Activated T-helper 1 cell treated with anti-CD3 and anti-CD28 coated beads, Interleukin-2, amount 50 U/mL, for 16 hours (primary cell): ENCODE results near the gene PREX1.
"Not testable (repeated sequence)": the region's sequence is repeated elsewhere in the genome, so short reads cannot be mapped to it uniquely, and the experiment has no call there.

Experiments used
- DNase-seq, 2 donors: peaks; one replicate each; pipeline ENCODE4 v3.0.0-alpha.2; 2020; ENCODE audit warnings: low read depth in 1 of 2, low spot score in 1 of 2

Gene PREX1

DNA sequence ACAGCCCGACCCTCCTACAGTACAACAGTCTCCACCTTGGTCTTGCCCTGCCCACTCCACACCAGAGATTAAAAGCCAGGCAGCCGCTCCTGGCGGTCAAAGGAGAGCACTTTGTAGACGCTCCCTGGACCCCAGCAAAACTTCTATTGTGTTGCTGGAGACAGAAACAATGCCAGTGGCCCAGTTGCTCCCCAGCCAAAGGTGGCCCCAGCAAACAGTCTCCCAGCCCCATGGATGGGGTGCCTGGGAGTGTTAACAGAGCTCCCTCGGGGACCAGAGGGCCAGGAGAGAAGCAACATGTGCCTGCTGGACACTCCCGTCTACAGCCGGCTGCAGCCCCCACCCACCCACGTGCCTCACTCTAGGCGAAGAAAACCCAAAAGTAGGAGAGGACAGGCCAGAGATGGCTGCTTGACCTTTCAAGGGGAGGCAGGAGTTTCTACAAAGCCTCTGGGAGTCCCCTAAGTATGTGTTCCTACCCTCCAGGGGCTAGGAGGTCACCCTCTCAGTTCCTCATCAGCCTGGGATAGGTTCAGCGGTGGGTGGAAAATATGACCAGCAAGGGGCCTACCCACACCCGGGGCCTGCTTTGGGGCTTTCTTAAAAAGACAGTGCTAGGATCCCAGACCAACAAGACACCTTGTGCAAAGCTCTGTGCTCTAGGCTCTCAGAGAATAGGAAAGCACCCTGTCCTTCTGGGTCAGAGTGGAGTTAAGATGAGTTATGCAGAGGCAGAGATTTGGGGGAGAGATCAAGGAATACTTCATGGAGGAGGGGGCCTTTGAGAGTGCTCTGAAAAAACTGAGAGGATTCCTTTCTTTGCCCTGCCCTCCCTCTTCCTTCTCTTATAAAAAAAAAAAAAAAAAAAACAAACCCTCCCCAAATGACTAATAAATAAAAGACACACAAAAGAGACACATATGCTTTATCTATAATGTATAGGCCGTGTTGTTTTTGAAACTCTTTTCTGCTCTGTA, 19.0 kb upstream of the PREX1 start:
- DNase-seq = no peak

DNA sequence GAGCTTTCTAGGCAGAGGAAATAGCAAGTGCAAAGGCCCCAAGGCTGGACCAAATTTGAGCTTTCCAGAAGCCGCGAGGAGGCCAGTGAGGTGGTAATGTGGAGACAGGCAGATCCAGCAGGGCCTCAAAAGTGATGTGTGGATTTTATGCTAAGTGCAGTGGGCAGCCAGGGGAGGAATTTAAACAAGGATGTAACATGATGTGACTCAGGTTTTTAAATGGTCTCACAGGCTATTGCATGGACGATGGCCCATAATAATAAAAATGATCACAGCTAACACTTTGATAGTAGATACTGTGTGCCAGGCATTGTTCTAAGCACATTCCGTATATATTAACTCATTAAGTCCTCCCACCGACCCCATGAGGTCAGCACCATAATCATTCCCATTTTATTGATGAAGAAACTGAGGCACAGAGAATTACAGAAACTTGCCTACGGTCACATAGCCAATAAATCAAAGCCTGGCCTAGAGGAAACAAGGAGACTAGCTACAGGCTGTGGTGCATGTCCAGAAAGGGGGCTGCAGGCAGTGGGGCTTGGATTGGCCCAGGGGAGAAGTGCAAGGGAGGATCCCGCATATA, 18.0 kb upstream of the PREX1 start:
- DNase-seq = no peak

DNA sequence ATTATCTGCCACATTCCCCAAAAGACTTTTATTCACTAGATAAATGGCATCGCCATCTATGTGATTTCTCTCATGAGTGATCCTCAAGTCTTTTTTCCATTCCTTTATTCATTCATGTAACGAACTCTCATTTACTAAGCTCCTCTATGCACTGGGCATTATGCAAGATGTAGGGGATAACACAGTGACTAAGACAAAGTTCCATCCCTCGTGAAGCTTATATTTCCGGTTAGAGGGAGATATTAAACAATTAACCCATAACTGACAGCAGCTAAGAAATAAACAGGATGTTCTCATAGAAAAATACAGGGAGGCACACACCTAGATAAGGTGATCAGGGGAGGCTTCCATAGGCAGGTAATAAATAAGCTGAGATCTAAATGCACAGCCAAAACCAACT, 17.2 kb upstream of the PREX1 start:
- no peak for DNase-seq

DNA sequence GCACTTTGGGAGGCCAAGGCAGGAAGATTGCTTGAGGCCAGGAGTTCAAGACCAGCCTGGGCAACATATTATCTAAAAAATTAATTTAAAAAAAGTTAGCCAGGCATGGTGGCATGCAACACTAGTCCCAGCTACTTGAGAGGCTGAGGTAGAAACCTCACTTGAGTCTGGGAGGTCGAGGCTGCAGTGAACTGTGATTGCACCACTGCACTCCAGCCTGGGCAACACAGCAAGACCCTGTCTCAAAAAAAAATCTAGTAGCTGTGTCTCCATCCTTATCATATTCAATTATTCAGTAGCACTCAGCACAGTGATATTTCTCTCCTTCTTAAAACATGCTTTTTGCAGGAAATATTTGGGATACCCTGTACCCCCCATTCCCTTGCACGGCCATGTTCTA, 16.1 kb upstream of the PREX1 start:
- DNase-seq = not testable (repeated sequence)

DNA sequence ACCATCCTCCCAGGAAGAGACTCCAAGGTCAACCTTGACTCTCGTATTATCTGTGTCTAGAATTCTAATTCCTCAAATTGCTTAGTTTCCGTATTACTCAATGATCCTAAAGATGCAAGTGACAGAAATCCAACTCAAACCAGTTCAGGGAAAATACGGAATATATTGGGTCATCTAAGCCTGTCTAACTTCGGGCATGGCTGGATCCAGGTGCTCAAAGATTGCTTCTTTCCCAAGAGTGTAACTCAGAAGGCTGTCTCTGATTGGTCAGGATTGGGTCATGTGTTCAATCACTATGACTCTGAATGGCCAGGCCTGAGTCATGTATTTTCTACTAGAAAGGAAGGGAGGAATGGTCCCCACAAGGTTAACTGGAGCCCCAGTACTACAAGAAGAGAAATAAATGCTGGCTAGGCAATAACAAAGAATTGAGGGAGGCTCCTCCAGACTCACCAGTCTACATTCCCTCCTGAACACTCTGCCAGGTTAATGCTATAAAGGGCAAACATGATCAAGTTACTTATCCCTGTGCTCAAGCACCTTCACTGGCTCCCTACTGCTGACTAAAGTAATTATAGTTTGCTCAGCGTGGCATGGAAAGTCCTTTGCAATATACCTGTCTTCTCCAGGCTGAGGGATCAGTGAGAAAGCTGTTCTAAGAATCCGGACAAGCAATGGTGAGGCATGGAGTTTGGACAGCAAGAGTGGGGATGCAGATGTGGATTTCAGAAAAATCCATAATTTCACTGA, 15.4 kb upstream of the PREX1 start:
- DNase-seq = no peak

DNA sequence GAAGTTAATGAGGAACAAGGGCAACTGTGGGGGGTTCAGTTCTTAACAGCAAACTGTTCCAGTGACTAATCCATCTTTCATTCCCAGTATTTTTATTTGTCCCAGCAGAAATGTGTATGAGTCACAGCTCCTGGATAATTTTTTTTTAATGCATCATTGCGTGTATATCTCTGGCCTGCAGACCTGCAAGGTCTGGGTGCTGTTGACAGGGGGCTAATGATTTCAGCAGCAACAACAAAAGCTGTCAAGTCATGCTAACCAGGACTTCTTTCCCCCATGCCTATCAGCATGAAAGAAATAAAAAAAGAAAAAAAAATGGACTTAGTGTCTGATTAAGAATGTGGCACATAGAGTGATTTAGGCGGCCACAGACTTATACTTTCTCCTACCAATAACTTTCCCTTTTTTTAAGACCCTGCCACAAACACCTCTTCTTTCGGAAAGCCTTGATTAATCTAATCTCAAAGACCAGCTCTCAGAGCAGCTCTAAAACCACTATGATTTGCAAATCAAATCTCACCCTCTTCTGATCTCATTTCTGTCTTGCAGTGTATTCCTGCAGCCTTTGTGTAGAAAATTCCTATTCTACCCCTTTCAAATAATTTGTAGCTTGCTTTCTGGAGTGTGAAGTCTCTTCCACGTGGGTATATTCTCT, 14.2 kb upstream of the PREX1 start:
- no peak for DNase-seq

DNA sequence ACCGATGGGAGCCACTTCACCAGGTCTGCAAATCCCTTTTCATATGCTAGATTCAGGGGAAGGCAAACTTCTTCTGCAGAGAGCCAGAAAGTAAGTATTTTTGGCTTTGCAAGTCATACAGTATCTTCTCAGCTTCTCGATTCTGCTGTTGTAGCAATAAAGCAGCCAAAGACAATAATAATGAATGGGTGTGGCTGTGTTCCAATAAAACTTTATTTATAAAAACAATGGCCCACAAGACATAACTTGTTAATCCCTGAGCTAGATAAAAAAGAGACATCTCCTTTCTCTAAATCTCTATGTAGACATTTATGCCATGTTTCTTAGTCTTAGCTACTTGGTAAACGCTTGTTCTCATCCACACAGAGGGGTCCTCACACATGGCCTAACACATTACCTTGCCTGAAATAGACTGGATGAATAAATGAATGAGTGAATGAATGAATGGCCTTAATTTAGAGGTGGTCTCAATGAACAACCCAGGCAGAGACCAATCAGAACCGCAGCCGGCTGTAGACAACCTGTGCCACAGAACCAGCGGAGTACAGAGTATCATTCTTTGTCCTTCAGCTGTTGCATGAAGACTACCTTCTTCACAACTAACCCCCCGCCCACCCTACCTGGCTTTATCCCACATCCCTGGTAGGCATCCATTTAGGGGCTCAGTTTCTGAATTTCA, 13.5 kb upstream of the PREX1 start:
- no peak for DNase-seq

DNA sequence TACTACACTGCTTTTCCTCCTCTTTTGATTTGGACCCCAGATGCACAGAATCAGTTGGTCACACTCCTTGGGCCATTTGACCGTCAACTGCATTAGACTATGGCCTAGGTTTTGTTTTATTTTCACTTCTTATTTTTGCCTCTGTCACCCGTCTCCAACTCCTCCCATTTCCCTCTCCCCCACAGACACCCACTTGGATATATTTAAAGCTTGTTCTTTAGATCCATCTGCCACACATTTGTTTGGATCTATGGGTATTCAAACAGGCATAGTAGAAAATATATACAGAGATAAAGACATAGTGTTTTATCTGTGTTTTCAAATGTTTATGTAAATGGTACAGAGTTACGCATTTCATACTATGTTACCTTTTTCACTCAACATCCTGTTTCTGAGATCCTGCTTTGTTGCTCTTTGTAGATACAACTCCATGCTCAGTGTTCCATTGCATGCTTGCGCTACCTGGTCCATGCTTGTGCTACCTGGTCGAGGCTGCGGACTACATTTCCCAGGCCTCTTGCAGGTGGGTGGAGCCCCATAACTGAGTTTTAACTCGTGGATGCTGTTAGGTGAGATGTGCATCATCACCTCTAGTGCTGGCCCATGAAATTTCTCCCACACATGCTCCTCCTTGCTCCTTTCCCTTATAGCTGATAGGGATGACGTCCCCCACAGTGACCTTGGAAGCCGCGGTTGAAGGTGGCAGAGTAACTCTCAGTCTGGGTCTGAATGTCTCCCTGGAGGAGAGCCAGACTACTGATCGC, 11.5 kb upstream of the PREX1 start:
- no peak for DNase-seq

DNA sequence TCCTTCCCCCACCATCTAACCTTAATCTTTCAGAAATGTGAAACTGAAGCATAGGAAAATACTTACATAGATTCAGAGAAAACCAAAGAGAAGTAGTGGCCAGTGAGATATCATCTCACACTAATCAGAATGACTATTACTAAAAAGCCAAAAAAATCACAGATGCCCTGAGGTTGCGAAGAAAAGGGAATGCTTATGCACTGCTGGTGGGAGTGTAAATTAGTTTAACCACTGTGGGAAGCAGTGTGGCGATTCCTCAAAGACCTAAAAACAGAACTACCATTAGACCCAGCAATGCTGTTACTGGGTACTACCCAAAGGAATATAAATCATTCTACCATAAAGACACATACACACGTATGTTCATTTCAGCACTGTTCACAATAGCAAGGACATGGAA, 9.2 kb upstream of the PREX1 start:
- DNase-seq = no peak

DNA sequence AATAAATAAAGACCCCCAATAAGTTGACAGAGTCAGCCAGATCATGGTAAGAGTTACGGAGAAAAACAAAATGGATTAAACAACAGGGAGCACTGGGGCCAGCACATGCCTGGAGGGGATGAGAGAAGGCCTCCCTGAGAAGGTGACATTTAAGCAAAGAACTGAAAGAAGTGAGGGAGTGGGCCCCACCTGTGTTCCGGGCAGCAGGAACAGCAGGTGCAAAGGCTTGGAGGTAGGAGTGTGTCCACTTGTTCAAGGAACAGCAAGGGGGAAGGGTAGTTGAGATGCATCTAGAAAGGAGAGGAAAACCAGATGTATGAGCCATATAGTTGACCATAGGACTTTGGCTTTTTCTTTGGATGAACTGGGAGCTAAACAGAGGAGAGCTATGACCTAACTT, 7.6 kb upstream of the PREX1 start:
- no peak for DNase-seq

DNA sequence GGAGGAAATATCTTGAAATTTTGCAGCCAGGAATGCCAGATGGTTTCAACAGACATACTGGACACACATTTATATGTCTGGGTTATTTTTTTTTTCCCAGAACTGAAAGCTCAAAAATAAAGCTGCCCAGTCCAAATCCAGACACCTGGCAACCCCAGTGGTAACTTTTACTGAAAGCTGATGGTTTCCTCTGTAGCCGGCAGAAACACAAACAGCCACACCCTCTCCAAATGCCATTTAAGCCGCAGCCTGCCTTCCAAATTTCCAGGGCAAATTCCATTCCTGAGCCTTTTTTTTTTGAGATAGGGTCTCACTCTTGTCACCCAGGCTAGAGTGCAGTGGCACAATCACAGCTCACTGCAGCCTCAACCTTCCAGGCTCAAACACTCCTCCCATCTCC, 6.5 kb upstream of the PREX1 start:
- DNase-seq = no peak

DNA sequence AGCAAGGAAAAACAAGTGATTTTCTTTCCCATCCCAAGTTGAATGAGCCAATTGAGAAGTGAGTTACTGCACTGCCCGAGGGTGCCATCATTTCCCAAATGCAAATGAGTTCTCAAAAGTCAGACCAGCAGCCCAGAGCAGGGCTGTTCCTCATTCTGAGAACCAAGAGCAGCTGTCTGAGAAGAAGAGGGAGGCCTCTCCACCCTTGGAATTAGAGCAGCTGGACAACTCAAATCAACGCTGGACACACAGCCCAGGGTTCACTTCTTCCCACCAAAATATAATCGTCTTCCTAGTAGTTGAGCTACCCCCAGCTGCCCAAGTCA, 4.6 kb upstream of the PREX1 start:
- DNase-seq = no peak

DNA sequence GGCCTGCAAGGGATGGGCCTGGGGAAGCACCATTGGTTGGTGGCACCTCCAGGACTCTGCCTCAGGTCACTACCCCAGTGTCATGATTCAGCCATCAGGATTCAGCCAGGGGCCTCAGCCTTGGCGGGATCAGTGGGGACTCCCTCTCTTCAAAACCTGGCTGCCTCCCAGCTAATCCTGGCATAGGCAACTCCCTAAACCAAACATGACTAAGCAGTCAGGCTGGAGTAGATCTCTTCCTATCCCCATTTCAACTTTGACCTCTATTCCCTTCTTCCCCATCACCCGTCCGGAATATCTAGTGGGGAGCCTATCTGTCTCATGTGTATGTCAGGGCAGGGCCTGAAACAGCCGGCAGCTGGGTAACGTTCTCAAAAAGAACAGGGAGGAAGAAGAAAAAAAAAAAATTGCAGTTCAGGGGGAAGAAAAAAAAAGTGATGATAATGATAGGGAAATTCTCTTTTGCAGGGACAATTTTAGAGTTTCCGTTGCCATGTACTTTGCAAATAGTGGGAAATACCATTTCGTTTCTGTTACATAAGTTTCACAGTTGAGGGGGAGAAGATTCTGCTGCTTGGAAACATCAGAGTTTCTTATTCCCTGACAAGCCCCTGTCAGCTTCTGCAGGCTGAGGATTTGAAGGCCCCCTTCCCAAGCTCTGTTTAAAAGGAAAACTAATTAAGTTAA, 4.1 kb upstream of the PREX1 start:
- DNase-seq = no peak

DNA sequence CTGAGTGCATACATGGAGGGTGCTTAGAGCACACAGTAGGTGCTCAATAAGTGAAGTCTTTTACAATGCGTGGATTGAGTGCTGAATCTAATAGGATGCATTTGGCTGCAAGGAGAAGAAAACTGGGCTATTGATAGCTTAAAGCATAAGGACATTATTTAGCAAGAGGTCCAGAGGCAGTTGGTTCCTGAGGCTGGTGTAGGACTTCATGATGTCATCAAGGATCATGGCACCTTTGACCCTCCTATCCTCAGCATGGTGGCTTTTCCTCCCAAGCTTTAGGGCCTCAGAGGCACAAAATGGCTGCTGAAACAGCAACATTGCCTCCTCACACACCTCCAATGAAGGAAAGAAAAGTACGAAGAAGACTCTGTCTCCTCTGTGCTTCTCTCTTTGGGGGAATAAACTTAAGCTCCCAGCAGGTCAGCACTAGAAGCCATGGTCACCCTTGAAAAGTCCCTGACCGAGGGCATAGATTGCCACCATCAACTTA, 3.1 kb upstream of the PREX1 start:
- no peak for DNase-seq

DNA sequence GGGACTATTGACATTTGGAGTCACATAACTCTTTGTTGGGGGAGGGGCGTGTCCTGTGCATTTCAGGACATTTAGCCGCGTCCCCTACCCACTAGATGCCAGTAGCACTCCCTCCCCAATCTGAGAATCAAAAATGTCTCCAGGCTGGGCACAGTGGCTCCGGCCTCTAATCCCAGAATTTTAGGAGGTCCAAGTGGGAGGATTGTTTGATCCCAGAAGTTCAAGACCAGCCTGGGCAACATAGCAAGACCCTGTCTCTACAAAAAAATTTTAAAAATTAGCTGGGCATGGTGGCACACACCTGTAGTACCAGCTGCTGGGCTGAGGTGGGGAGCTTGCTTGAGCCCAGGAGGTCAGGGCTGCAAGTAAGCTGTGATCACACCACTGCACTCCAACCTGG, 2.1 kb upstream of the PREX1 start:
- DNase-seq = no peak

DNA sequence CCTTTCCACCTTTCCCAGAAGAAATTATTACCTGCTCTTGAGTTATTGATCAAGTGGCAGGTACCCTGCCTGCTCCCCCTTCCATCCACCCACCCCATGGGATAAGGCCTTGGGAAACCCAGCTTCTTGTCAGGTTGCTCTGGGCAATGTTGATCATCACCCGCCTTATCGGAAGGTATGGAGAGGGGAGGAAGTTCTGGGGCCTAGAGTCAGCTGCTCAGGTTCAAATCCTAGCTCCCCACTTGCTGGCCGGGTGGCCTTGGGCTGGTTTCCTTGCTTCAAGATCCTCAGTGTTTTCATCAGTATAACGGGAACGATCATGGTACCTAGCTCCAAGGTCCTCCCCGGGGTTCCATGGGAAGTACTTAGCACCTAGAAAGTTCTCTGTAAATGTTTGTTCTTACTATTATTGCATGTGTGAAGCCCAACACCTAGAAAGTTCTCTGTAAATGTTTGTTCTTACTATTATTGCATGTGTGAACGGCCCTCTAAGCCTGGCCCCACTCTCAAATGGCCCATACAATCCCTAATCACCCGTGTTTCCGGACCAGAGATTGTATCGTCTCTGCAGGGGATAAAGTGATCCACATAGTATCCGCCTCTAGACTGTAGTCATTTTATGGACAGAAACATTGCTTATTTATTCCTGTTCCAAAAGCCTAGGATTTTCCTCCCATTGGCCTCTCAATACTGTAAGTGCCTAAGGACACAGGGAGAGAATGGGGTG, 1.1 kb upstream of the PREX1 start:
- DNase-seq = no peak

DNA sequence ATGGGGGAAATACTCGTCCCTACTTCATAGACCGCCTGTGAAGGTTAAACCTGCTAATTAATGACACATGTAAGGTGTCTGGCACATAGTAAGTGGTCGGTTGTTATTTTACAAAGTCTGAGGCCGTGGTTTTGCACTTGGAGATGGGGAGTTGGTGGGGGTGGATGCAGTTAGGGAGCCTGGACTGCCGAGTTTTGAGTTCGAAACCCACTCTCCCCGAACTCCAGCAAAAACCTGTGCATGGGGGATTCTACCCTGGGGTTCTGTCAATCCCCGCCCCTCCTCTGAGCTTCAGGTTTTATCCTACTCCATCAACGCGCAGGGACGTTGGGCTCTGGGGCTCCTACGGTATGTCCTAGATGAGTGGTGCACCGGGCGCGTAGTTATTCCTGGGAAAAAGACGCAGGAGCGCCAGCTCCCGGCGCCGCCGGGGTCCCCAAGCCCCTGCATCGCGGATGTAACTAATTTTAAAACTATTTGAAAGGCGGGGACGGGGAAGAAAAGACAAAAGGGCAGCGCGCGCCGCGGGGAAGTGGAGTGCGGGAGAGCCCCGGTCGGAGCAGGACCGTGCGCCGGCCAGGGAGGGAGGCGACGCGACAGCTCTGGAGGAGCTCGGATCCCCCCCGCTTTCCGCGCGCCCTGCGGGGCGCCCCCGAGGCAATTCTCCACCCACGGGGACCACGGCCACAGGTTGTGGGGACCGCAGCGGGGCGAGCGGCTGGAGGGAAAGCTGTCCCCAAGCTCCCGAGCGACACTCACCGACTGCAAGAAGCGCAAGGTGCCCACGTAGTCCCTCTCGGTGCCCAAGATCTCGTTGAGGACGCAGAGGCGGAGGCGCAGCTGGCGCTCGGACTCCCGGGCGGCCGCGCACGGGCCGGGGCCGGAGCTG, 672 bp downstream of the PREX1 start:
- no peak for DNase-seq

DNA sequence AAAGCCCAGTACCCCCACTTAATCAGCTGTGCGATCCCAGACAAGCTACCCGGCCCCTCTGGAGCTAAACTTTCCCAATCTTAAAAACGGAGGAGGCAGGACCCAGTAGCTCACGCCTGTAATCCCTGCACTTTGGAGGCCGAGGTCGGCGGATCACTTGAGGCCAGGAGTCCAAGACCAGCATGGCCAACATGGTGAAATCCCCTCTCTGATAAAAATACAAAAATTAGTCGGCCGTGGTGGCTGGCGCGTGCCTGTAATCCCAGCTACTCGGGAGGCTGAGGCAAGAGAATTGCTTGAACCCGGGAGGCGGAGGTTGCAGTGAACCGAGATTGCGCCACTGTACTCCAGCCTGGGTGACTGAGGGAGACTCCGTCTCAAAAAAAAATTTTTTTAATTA, 1.3 kb downstream of the PREX1 start:
- DNase-seq = not testable (repeated sequence)
